HEK293 (cell line): ENCODE results near the gene CD5L.

Source experiments
- CTCF ChIA-PET: fragments of 350-600 bp; formaldehyde crosslinking; extraction: SDS; loops from one replicate; lab custom pipeline; 2021; ENCODE audit warnings: antibody characterized with exemption; lab: Yijun Ruan, JAX
- POLR2A ChIA-PET: fragments of 300-600 bp; formaldehyde crosslinking; extraction: SDS; loops from one replicate; lab custom pipeline; 2020; ENCODE audit warnings: antibody characterized with exemption, inconsistent platforms; lab: Yijun Ruan, JAX
- H3K27ac ChIP-seq: fragments of 200-500 bp; sonication (Bioruptor generic); 2 replicates; pipeline ENCODE4 v1.5.1; 2014; ENCODE audit warnings: low read depth, low read length, control low read depth, inconsistent platforms; ENCODE audit errors: extremely low read depth
- H3K36me3 ChIP-seq, 2 experiments: fragments of 200-500 bp in 1 of 2; sonication (Bioruptor generic) in 1 of 2; 1 replicate in 1 of 2; 2 replicates in 1 of 2; pipeline ENCODE4 v1.5.1; 2014 to 2017; ENCODE audit warnings: inconsistent platforms in 2 of 2, low read length in 2 of 2; ENCODE audit not compliant: control insufficient read depth in 2 of 2, insufficient read depth in 1 of 2
- H3K4me1 ChIP-seq: fragments of 200-500 bp; sonication (Bioruptor generic); 2 replicates; pipeline ENCODE4 v1.5.1; 2014; ENCODE audit warnings: mild to moderate bottlenecking, low read length, inconsistent platforms; ENCODE audit not compliant: control insufficient read depth, insufficient read depth
- H3K4me3 ChIP-seq: 2 replicates; pipeline ENCODE4 v1.5.1; 2011; ENCODE audit warnings: low read depth, mild to moderate bottlenecking, control low read depth, low read length, moderate library complexity
- H3K9me3 ChIP-seq: fragments of 200-500 bp; sonication (Bioruptor generic); 2 replicates; pipeline ENCODE4 v1.5.1; 2014; ENCODE audit warnings: low read depth, low read length, inconsistent platforms; ENCODE audit not compliant: control insufficient read depth, insufficient read depth
- KLF10 ChIP-seq: fragments of 450-650 bp; IDR thresholded peaks from 2 replicates; pipeline ENCODE4 v1.5.1; 2018; ENCODE audit warnings: missing biosample characterization, mild to moderate bottlenecking, missing genetic modification characterization
- KLF16 ChIP-seq: fragments of 450-650 bp; formaldehyde crosslinking; IDR thresholded peaks from 2 replicates; pipeline ENCODE4 v1.5.1; 2017; ENCODE audit warnings: missing biosample characterization, missing genetic modification characterization
- OSR2 ChIP-seq: fragments of 450-650 bp; formaldehyde crosslinking; IDR thresholded peaks from 2 replicates; pipeline ENCODE4 v1.5.1; 2016; ENCODE audit warnings: missing biosample characterization, missing genetic modification characterization
- PRDM6 ChIP-seq: fragments of 450-650 bp; formaldehyde crosslinking; IDR thresholded peaks from 2 replicates; pipeline ENCODE4 v1.5.1; 2017; ENCODE audit warnings: missing biosample characterization, missing genetic modification characterization
- SALL2 ChIP-seq: fragments of 450-650 bp; formaldehyde crosslinking; IDR thresholded peaks from 2 replicates; pipeline ENCODE4 v1.5.0; 2017; ENCODE audit warnings: missing biosample characterization, mild to moderate bottlenecking, missing genetic modification characterization, borderline replicate concordance
- SP7 ChIP-seq: fragments of 450-650 bp; formaldehyde crosslinking; IDR thresholded peaks from 2 replicates; pipeline ENCODE4 v1.5.1; 2016; ENCODE audit warnings: missing biosample characterization, missing genetic modification characterization
- WT1 ChIP-seq: fragments of 450-650 bp; formaldehyde crosslinking; IDR thresholded peaks from 2 replicates; pipeline ENCODE4 v1.5.1; 2016; ENCODE audit warnings: missing biosample characterization, missing genetic modification characterization
- ZBTB1 ChIP-seq: fragments of 450-650 bp; formaldehyde crosslinking; IDR thresholded peaks from 2 replicates; pipeline ENCODE4 v1.5.1; 2016; ENCODE audit warnings: missing biosample characterization, missing genetic modification characterization
- ZBTB10 ChIP-seq: fragments of 450-650 bp; formaldehyde crosslinking; IDR thresholded peaks from 2 replicates; pipeline ENCODE4 v1.5.1; 2016; ENCODE audit warnings: missing biosample characterization, missing genetic modification characterization
- ZFP3 ChIP-seq: fragments of 450-650 bp; formaldehyde crosslinking; IDR thresholded peaks from 2 replicates; pipeline ENCODE4 v1.5.1; 2016; ENCODE audit warnings: low read depth, missing biosample characterization, missing genetic modification characterization
- ZNF202 ChIP-seq: fragments of 450-650 bp; formaldehyde crosslinking; IDR thresholded peaks from 2 replicates; pipeline ENCODE4 v1.5.1; 2016; ENCODE audit warnings: missing biosample characterization, missing genetic modification characterization, borderline replicate concordance
- ZNF530 ChIP-seq: fragments of 450-650 bp; formaldehyde crosslinking; IDR thresholded peaks from 2 replicates; pipeline ENCODE4 v1.5.1; 2016; ENCODE audit warnings: low read depth, missing biosample characterization, missing genetic modification characterization
- ZNF639 ChIP-seq: fragments of 450-650 bp; formaldehyde crosslinking; IDR thresholded peaks from 2 replicates; pipeline ENCODE4 v1.5.1; 2016; ENCODE audit warnings: missing biosample characterization, missing genetic modification characterization
- ZNF692 ChIP-seq: fragments of 450-650 bp; formaldehyde crosslinking; IDR thresholded peaks from 2 replicates; pipeline ENCODE4 v1.5.1; 2016; ENCODE audit warnings: missing biosample characterization, missing genetic modification characterization
- ZNF768 ChIP-seq: fragments of 450-650 bp; formaldehyde crosslinking; IDR thresholded peaks from 2 replicates; pipeline ENCODE4 v1.5.1; 2018; ENCODE audit warnings: missing biosample characterization, mild to moderate bottlenecking, missing genetic modification characterization
- ZNF843 ChIP-seq: fragments of 450-650 bp; formaldehyde crosslinking; IDR thresholded peaks from 2 replicates; pipeline ENCODE4 v1.5.1; 2016; ENCODE audit warnings: missing biosample characterization, missing genetic modification characterization
- ZSCAN18 ChIP-seq: fragments of 450-650 bp; formaldehyde crosslinking; IDR thresholded peaks from 2 replicates; pipeline ENCODE4 v1.5.1; 2016; ENCODE audit warnings: missing biosample characterization, missing genetic modification characterization
- ZSCAN4 ChIP-seq: fragments of 450-650 bp; formaldehyde crosslinking; IDR thresholded peaks from 2 replicates; pipeline ENCODE4 v1.5.1; 2017; ENCODE audit warnings: missing biosample characterization, missing genetic modification characterization

CD5L gene

GRCh38 chr1:157829210-157829609 is 12.4 kb downstream of the CD5L start:
- no peak for TF ChIP-seq ZBTB1
- TF ChIP-seq PRDM6: no peak
- no peak for TF ChIP-seq ZNF530
- no peak for TF ChIP-seq ZFP3
- no peak for TF ChIP-seq OSR2 (tag by site-specific recombination)
- no peak for TF ChIP-seq ZSCAN4 (tag by site-specific recombination)
- no peak for TF ChIP-seq KLF10 (tag by site-specific recombination)
- no peak for TF ChIP-seq ZNF843 (tag by site-specific recombination)
- TF ChIP-seq ZNF768 (tag by site-specific recombination): no peak
- no peak for TF ChIP-seq ZNF692 (tag by site-specific recombination)
- TF ChIP-seq ZSCAN18: no peak
- no peak for TF ChIP-seq WT1 (tag by site-specific recombination)
- no peak for TF ChIP-seq ZNF202 (tag by site-specific recombination)
- no peak for TF ChIP-seq SALL2
- no peak for TF ChIP-seq ZNF639 (tag by site-specific recombination)
- TF ChIP-seq ZBTB10 (tag by site-specific recombination): no peak
- no peak for TF ChIP-seq KLF16 (tag by site-specific recombination)
- no peak for TF ChIP-seq SP7 (tag by site-specific recombination)
- Histone ChIP-seq H3K27ac (no peak overlapping the region), H3K4me1 (no peaks in the 10 kb centered on the region), H3K9me3 (no peaks in the 10 kb centered on the region), H3K4me3 (no peak overlapping the region), H3K36me3 (no peaks in the 10 kb centered on the region)
- ChIA-PET POLR2A (no interaction called here), CTCF (interaction anchor here (0.6 kb wide), 4 partner anchors 22 to 255 kb away, joined by 3 to 4 read pairs (median 3); no protein-coding TSS in a partner anchor)
